ENCODE results near the gene TBC1D30. TPM values are rescaled to one million over a fixed set of nuclear protein-coding genes. Genes with fewer than 3 reads are reported as not detected.

The TBC1D30 gene
- total RNA-seq, 2 donors from 2014 or later, result 6.9 to 17.0 TPM

GRCh38 chr12:64819816-64820402, 4.5 kb upstream of the TBC1D30 start:
- Histone ChIP-seq H3K9me3 (no peaks in the 10 kb centered on the region), H3K4me1 (peaks cover 7% of the 10 kb centered on the region), H3K9ac (ENCODE audit: low read depth in 2 of 2, low read length in 2 of 2) (no peak overlapping the region), H3K4me3 (no peak overlapping the region), H3K27ac (no peak overlapping the region), H3K36me3 (no peaks in the 10 kb centered on the region), H3K27me3 (peaks cover 18% of the 10 kb centered on the region)
- no peak for DNase-seq
- TF ChIP-seq CTCF (IDR thresholded peaks at IDR 0.05), result no peak
- intact Hi-C loops (cut with DNase I), result no loop called here

- no peak for TF ChIP-seq CTCF (IDR thresholded peaks at IDR 0.05)
- no peaks in the 10 kb centered on the region for H3K9me3 ChIP-seq
- peaks cover 24% of the 10 kb centered on the region for H3K27me3 ChIP-seq
- DNase-seq, result no peak
- peaks cover 10% of the 10 kb centered on the region for H3K4me1 ChIP-seq
- no peak overlapping the region for H3K9ac ChIP-seq (ENCODE audit: low read depth in 2 of 2, low read length in 2 of 2)
- no peaks in the 10 kb centered on the region for H3K36me3 ChIP-seq
- intact Hi-C loops (cut with DNase I), result no loop called here
- H3K27ac ChIP-seq, result no peak overlapping the region
- H3K4me3 ChIP-seq, result no peak overlapping the region
These were observed 3.9 kb upstream of the TBC1D30 start for GRCh38 chr12:64820593-64820992.

GRCh38 chr12:64821116-64821630, 3.3 kb upstream of the TBC1D30 start:
- H3K9ac ChIP-seq (ENCODE audit: low read depth in 2 of 2, low read length in 2 of 2), result no peak overlapping the region
- no peak overlapping the region for H3K4me3 ChIP-seq
- no peak for TF ChIP-seq CTCF (IDR thresholded peaks at IDR 0.05)
- no peaks in the 10 kb centered on the region for H3K9me3 ChIP-seq
- no peak for DNase-seq
- H3K27me3 ChIP-seq, result peaks cover 30% of the 10 kb centered on the region
- H3K36me3 ChIP-seq, result no peaks in the 10 kb centered on the region
- H3K27ac ChIP-seq, result no peak overlapping the region
- H3K4me1 ChIP-seq, result peaks cover 10% of the 10 kb centered on the region
- intact Hi-C loops (cut with DNase I), result no loop called here

- H3K27ac ChIP-seq, result no peak overlapping the region
- H3K36me3 ChIP-seq, result no peaks in the 10 kb centered on the region
- TF ChIP-seq CTCF (IDR thresholded peaks at IDR 0.05), result no peak
- DNase-seq, result no peak
- no peaks in the 10 kb centered on the region for H3K9me3 ChIP-seq
- no peak overlapping the region for H3K9ac ChIP-seq (ENCODE audit: low read depth in 2 of 2, low read length in 2 of 2)
- H3K4me1 ChIP-seq, result peaks cover 10% of the 10 kb centered on the region
- peak overlapping the region; percentile 39 for H3K4me3 ChIP-seq
- intact Hi-C loops (cut with DNase I), result no loop called here
- H3K27me3 ChIP-seq, result peaks cover 41% of the 10 kb centered on the region
These were observed 332 bp upstream of the TBC1D30 start for GRCh38 chr12:64824130-64824499.

- no peak for DNase-seq
- TF ChIP-seq CTCF (IDR thresholded peaks at IDR 0.05), result no peak
- Histone ChIP-seq H3K36me3 (no peaks in the 10 kb centered on the region), H3K9ac (ENCODE audit: low read depth in 2 of 2, low read length in 2 of 2) (no peak overlapping the region), H3K27me3 (peaks cover 41% of the 10 kb centered on the region), H3K4me1 (peaks cover 10% of the 10 kb centered on the region), H3K9me3 (no peaks in the 10 kb centered on the region), H3K4me3 (peak overlapping the region; percentile 39), H3K27ac (no peak overlapping the region)
- intact Hi-C loops (cut with DNase I), result no loop called here
These were observed 935 bp downstream of the TBC1D30 start for GRCh38 chr12:64825143-64826021.
